Measurements from ENCODE around the gene MSI2.

DNA sequence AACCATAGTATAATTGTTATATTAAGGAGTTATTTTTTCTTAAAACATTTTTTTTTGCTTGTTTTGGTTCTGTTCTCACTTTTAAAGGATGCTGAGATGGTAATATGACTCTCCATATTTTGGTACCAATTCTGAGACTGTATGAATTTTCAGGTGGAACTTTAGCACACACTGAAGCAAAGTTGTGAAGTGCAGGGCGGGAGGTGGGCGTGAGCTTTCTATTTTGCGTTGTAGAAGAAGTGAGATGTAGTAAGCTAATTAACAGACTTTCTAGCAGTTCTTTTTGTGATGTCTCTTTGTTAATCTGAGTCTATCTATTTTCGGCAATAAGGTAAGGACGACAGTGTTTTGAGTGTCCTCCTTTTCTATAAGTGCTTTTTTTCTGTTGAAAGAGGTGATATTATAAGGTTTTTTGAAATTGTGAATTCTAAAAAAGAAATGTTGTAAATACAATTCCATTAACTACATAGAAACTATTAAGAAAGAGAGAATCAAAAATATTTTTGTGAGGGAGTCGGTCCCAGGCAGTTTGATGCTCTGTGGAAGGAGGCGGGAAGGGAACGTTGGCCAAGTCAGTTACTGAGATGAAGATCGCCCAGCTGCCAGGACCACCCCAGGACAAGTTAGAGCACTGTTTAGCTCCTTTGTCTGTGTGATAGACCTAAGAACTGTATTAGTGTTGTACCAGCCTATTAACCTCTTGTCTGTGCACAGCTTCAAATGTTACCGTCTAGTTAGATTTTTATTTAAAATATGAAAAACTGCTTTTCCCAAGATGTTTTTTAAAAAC is 423.8 kb downstream of the MSI2 start:
- TF ChIP-seq, protein P1, sequence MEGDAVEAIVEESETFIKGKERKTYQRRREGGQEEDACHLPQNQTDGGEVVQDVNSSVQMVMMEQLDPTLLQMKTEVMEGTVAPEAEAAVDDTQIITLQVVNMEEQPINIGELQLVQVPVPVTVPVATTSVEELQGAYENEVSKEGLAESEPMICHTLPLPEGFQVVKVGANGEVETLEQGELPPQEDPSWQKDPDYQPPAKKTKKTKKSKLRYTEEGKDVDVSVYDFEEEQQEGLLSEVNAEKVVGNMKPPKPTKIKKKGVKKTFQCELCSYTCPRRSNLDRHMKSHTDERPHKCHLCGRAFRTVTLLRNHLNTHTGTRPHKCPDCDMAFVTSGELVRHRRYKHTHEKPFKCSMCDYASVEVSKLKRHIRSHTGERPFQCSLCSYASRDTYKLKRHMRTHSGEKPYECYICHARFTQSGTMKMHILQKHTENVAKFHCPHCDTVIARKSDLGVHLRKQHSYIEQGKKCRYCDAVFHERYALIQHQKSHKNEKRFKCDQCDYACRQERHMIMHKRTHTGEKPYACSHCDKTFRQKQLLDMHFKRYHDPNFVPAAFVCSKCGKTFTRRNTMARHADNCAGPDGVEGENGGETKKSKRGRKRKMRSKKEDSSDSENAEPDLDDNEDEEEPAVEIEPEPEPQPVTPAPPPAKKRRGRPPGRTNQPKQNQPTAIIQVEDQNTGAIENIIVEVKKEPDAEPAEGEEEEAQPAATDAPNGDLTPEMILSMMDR (IDR thresholded peaks at IDR 0.05) = no peak
- no peak for TF ChIP-seq POLR2A (IDR thresholded peaks at IDR 0.05)
